Endometrial microvascular endothelial cells (primary cell): ENCODE measurements around the gene DIAPH3. TPM values are rescaled to one million over a fixed set of nuclear protein-coding genes. Genes with fewer than 3 reads are reported as not detected.

Experiments used
- in situ Hi-C: cut with HindIII; loops from 2 replicates; pipeline ENCODE4 v1.10.0; 2017; ENCODE audit warnings: low sequenced_read_pairs, low pct_unique_long_range_greater_than_20kb; ENCODE audit errors: inconsistent ontology term
- total RNA-seq: library from RNA; depleted of rRNA; stranded (reverse); fragments of >200 nt; gene quantifications from one replicate; pipeline ENCODE4 v1.2.3, GENCODE V29; 2015; ENCODE audit errors: inconsistent ontology term

DIAPH3 gene
- total RNA-seq, 1 donor from 2014 or later = 19.9 TPM

DNA sequence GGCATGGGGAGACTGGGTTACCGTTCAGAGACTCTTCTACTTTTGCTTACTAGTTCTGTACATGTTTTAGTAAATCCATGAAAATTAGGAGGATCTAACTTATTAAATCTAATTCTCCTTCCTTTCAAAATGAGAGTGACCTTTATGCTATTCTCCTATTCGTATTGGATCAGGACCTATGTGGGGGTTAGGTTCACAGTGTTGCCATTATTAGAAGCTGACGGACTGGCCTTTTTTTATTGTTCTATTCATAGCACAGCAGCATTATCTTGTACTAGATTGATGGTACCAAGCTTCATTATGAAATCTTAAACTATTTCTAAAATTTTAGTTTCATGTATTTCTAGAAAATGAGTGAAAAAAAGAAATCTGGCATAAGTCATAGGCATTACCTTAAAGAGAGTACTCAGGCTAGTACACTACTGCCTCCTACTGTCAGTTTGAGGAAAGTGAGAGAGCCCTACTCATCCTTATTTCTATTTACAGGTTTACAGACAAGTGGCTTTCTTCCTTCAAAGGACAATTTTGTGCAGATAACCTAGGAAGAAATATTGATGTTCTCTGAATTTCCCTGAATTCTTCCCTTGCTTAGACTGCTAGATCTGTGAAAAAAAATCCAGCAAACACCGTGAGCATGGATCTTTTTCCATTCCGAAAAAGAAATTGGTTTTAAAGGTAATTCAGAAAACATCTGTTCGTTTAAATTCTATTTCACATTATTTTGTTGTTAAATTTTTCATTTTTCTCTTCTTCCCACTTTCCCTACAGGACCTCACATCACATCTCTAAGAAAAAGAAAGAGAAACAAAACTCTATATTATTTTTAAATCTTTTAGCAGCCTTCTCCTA lies 485.5 kb downstream of the DIAPH3 start:
- in situ Hi-C loops = no loop called here

DNA sequence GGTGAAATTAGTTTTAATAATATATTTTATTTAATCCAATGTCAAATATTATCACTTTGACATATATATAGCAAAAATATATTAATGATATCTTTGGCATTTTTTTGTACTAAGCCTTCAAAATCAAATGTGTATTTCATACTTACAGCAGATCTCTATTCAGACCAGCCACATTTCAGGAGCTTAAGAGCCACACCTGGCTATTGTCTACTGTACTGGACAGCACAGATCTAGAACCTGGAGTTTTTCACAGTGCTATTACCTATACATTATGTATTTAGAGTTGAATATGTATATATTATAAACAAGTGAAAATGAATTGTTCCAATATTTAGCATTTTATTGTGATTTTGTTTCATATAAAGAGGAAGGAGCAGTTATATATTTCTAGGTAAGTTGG lies 486.3 kb downstream of the DIAPH3 start:
- in situ Hi-C loops = no loop called here

- in situ Hi-C loops = no loop called here
Observed at GRCh38 chr13:59674616-59675015, 489.1 kb downstream of the DIAPH3 start.

GRCh38 chr13:59673286-59673685 lies 490.4 kb downstream of the DIAPH3 start:
- in situ Hi-C loops = no loop called here

- in situ Hi-C loops = no loop called here
Observed at GRCh38 chr13:59672445-59672844, 491.3 kb downstream of the DIAPH3 start.

DNA sequence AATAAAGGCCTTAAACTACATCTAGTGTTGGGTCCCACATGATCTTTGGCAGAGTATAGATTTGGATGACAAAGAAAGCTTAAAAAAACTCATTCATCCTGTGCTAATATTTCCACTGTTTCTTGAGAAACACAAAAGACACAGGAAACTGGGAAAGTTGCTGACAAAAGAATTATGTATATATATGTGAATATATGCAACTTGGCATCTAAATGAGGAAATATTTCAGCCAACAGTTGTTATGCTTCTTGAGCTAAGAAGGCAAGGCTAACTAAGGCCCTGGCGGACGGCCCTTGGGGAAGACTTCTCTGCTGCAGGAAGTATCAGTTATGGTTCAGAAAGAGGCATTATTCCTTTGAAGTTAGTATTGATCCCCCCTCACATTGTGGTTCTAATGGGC lies 491.8 kb downstream of the DIAPH3 start:
- in situ Hi-C loops = no loop called here

DNA sequence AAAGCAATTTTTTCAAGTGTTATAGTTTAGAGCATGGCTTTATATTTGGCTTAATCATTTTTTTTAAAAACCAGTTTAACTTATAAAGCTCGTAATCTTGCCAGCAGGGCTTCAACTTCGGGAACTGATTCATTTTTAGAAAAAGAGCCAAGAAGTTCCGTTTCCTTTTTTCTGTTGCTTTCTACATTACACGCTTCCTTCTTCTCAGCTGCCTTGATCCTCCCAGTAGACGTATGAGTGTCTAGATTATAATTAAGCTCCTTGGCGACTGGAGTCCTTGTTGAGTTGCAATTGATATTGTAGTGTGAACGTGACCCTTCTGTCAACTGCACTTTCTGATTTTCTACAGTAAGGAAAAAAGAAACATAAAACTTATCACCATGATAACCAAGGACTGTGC lies 497.2 kb downstream of the DIAPH3 start:
- in situ Hi-C loops = no loop called here

DNA sequence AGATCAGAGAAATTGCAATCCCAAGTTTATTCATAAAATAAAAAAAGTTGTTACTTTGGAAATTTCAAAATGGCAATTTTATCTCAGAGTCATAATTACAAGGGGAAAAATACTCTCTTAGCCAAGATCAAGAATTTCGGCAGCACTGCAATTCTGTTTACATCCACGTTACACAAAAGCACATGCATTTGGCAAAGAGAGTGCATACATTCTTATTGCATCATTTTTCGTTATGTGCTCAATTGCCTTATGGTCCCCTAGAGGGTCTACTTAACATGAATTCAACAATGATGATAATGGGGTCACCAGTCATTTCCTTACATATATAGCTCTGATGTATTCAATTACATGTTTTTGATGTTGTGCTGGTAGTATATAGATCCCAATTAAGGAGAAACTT lies 498.0 kb downstream of the DIAPH3 start:
- in situ Hi-C loops = no loop called here

- in situ Hi-C loops = no loop called here
Observed at GRCh38 chr13:59665184-59665583, 498.5 kb downstream of the DIAPH3 start.

DNA sequence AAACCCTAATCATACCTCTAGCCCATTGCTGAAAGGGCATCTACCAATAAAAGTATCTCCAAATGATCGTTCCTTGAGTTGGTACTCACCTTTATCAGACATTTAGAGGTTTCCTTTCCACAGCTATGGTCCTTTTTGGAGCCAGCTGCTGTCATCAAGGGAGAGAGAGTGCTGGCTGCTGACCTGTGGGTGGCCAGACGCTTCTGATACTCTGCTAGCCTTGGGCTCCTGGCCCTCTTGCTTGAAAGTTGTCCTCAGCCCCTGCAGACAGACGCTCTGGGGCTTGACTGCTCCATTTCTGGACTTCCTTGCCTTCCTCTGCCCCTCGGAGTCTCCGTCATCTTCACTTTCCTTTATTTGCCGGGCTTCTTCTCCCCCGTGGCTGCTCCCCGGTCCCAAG lies 499.1 kb downstream of the DIAPH3 start:
- in situ Hi-C loops = no loop called here

DNA sequence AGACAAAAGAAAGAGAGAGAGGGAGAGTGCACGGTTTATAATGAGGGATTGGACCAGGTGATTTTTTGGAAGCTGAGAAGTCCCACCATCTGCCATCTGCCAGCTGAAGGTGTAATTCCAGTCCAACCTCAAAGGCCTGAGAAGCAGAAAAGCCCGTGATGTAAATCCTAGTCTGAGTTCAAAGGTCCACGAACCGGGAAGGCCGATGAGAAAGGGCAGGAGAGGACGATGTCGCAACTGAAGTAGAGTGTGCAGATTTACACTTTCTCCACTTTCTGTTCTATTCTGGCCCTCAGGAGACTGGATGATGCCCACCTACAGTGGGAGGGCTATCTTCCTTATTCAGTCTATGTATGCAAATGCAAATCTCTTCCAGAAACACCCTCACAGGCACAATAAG lies 500.0 kb downstream of the DIAPH3 start:
- in situ Hi-C loops = no loop called here

DNA sequence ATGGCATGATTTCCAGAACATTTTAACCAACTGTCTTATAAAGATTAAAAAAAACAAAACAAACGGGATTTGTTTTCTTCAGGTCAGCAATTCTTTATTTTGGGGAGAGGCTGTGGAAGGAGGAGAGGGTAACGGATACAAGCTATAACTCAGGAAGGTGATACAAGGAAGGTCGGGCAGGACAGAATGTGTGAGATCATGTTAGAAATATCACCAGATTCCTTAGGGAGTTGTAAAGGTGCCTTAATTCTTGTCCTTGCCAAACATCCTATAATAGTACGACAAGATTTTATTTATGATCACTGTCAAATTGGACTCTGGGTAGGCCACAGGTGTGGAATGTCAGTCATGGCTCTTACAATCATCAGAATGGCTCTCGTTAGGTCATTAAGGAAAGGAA lies 503.1 kb downstream of the DIAPH3 start:
- in situ Hi-C loops = no loop called here

- in situ Hi-C loops = no loop called here
Observed at GRCh38 chr13:59659981-59660380, 503.7 kb downstream of the DIAPH3 start.

DNA sequence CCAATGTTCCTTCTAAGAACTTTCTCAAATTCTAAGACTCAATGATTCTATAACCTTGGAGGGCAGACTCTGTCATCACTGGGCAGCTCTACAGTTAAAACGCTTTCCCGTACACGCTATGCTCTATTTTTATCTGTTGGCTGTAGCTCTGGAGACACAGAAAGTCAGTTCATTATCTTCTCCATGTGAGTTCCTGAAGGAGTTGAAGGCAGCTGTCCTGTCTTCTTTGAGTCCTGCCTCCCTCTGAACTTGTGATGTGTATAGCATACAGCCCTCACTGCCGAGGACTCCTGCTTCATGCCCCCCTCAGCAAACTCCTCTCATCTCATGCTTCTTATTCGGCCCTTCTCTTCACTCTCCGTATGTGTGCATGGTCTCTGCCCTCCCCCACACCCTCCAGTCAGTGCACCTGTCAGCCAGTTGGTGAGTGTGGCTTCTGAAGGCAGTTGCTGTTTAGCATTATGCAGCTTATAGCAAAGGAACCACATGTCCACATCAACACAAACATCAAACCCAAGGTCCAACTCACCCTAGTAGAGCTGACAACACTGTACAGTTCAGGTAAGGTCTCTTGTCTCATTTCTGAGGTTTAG lies 504.9 kb downstream of the DIAPH3 start:
- in situ Hi-C loops = no loop called here

DNA sequence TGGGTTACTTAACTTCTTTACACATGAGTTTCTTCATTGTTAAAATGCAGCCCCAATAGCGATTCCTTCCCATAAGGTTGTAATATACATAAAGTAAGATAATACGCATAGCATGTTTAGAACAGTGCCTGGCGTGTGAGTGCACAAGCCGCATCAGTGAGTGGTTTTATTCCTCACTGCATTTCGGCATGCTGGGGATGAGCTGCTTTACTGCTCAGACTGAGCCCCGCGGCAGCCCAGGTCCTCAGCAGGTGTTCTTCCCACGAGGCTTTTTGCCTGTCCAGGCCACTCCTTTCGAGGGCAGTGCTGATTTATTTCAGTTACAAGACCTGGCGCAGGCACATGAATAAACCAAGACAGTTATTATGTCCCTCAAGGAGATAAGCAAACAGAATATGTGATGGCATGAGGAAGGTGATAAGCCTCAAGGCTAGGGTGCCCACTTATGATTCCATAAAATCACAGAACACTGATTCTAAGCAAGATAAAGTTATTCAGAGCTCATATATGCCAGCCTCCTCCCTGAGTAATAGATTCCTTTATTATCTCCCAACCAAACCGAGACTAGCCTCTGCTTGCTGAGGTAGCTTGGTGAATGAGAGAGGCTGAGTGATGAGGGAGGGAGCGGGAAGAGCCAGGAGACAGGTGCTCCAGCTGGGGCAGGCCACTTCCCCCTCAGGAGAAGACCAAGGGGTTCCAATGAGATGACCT lies 505.5 kb downstream of the DIAPH3 start:
- in situ Hi-C loops = no loop called here

GRCh38 chr13:59653916-59654315 lies 509.8 kb downstream of the DIAPH3 start:
- in situ Hi-C loops = no loop called here

DNA sequence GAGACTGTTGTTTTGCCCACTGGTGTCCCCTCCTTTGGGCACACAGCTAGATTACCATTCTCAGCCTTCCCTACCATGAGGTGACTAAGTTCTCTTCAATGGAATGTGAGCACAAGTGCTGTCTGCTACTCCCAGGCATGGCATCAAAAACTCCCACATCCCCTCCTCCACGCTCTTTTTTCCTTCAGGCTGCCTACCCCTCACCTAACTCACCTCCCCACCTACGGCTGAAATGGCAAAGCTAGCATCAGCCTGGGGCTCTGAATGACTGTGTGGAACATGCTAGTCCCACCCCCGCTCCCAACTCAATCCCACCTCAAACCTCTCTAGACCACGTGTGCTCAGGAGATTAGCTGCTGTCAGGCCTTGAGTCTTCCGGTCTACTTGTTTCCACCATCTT lies 512.2 kb downstream of the DIAPH3 start:
- in situ Hi-C loops = no loop called here

DNA sequence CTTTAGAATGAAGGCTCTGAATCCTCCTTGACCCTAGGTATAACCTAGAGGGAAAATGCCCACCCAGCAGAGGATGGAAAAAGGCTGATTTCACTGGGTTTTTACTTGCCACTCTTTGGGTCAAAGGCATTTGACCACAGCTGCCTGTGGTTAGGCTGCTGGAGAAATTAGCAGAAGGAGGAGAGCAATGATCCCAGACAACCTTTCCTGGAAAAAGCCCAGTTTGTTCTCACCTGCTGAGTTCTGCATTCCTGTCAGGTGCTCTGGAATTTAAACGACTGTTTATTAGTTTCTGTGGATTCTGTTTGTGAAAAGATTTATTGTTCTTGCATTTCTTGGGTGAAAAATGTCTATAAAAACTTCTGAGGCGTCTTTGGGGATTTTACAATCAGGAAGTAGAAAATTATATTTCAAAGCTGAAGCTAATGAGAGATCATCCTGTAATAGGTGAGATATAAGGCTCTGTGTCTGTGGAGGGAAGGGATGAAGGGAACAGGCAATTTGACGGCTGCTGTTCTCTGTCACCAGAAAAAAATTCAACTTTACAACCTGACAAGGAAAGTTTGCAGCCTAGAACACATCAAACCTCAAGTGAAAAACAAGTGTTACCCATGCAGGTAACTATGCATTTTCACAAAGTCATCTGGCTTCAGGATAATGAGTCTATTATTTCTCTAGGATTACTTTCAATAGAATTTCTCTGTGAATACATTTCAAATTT lies 519.7 kb downstream of the DIAPH3 start:
- in situ Hi-C loops = no loop called here

GRCh38 chr13:59643364-59643841 lies 520.3 kb downstream of the DIAPH3 start:
- in situ Hi-C loops = no loop called here
